Measurements from ENCODE around the gene DGKG. TPM values are rescaled to one million over a fixed set of nuclear protein-coding genes. Genes with fewer than 3 reads are reported as not detected.

Gene DGKG
- total and polyA plus RNA-seq, 2 of the 8 experiments (the other 6 are each of a cell fraction or from before 2014, with no cell fraction given), result 0.30 to 0.48 TPM

DNA sequence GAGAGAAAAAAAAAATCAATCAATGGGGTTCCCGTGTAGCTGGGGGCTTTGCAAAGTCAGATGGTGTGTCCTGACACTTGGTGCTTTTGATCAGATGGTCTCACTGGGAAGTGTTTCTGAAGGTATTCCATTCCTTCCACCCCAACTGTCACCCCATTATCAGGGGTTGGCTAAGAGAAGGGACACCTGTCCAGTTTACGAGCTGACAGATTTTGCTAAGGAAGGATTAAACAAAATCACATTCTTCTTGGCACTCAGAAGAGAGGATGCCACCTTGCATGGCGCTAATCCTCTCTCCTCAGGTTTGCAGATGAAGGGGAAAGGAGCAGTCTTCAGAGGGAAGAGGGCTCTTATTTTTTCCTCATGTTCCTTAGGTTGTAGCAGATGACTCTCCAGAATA, 149.4 kb downstream of the DGKG start:
- no peak overlapping the region for H2BK12ac ChIP-seq (ENCODE audit: low read depth, low read length)
- H3K4me2 ChIP-seq (ENCODE audit: insufficient read depth in 1 of 2, low read depth in 2 of 2, low read length in 2 of 2), result no peak overlapping the region
- POLR2A ChIA-PET (ENCODE audit: partially characterized antibody), result no interaction called here
- no peaks in the 10 kb centered on the region for H3K79me2 ChIP-seq (ENCODE audit: control insufficient read depth in 1 of 2, insufficient read depth in 2 of 2, low read length in 2 of 2)
- no peak overlapping the region for H3K27ac ChIP-seq (ENCODE audit: low read depth, low read length)
- no peak overlapping the region for H3K23ac ChIP-seq (ENCODE audit: insufficient read length)
- H4K20me1 ChIP-seq (replicated peaks in 1 of 2; ENCODE audit: control insufficient read depth in 1 of 2, insufficient read depth in 2 of 2, low read length in 2 of 2), result no peaks in the 10 kb centered on the region
- no peak overlapping the region for H4K8ac ChIP-seq (ENCODE audit: extremely low read depth, insufficient read depth, low read length)
- no peak overlapping the region for H4K91ac ChIP-seq (replicated peaks; ENCODE audit: insufficient read length, low read length)
- H3K4me3 ChIP-seq (ENCODE audit: extremely low read depth in 1 of 4, insufficient read depth in 2 of 4, low read depth in 3 of 4, low read length in 4 of 4), result no peak overlapping the region
- H3K79me1 ChIP-seq (ENCODE audit: low read depth, low read length), result no peaks in the 10 kb centered on the region
- no peak overlapping the region for H3K4ac ChIP-seq (replicated peaks; ENCODE audit: insufficient read length, low read depth, low read length)
- H3K27me3 ChIP-seq (replicated peaks in 1 of 4; ENCODE audit: control insufficient read depth in 3 of 4, extremely low read depth in 1 of 4, insufficient read depth in 3 of 4, low read length in 3 of 4), result no peaks in the 10 kb centered on the region
- H3K36me3 ChIP-seq (ENCODE audit: control insufficient read depth in 2 of 4, insufficient read depth in 4 of 4, low read length in 3 of 4), result no peaks in the 10 kb centered on the region
- H2BK5ac ChIP-seq (ENCODE audit: low read depth, low read length), result no peak overlapping the region
- WGBS, 2 experiments (ENCODE audit: extremely low coverage in 1 of 2, insufficient coverage in 1 of 2, insufficient read length in 1 of 2, insufficient replicate concordance in 2 of 2, low coverage in 1 of 2, low lambda C conversion rate in 2 of 2, missing lambda C conversion rate in 1 of 2), result 92% methylated on average over 3 of the region's 3 CpGs; no CpG with 5 or more reads in 1 of the 2 experiments
- H2BK20ac ChIP-seq (ENCODE audit: low read length), result no peak overlapping the region
- peaks cover 4 to 16% (median 10%) of the 10 kb centered on the region in 4 experiments; a peak in 6 of 7 replicates for H3K4me1 ChIP-seq (replicated peaks in 1 of 4; ENCODE audit: control insufficient read depth in 3 of 4, insufficient read depth in 4 of 4, low read length in 3 of 4)
- no peak overlapping the region for H2BK15ac ChIP-seq (ENCODE audit: low read length)
- no peak overlapping the region for H3K14ac ChIP-seq (ENCODE audit: insufficient read length)
- no peak for DNase-seq (ENCODE audit: low read depth in 1 of 2, low spot score in 2 of 2)
- no peak for FAIRE-seq
- no peak overlapping the region for H3K9ac ChIP-seq (replicated peaks in 1 of 4; ENCODE audit: extremely low read depth in 1 of 4, low read depth in 3 of 4, low read length in 3 of 4)
- H2AK5ac ChIP-seq (ENCODE audit: low read depth, low read length), result no peak overlapping the region
- no peak for TF ChIP-seq JUN (IDR thresholded peaks at IDR 0.05; ENCODE audit: low read depth, low read length)
- no peak for TF ChIP-seq RBBP5 (IDR thresholded peaks at IDR 0.05; ENCODE audit: borderline replicate concordance, low read depth, low read length)
- TF ChIP-seq GTF2F1 (IDR thresholded peaks at IDR 0.05; ENCODE audit: borderline replicate concordance, low read depth, low read length), result no peak
- TF ChIP-seq TAF1 (IDR thresholded peaks at IDR 0.05; ENCODE audit: low read depth, low read length), result no peak
- no peak for TF ChIP-seq BCL11A (IDR thresholded peaks at IDR 0.05; ENCODE audit: low read depth in 2 of 2, low read length in 2 of 2)
- no peak for TF ChIP-seq YY1 (IDR thresholded peaks at IDR 0.05; ENCODE audit: low read depth, low read length)
- TF ChIP-seq JUND (IDR thresholded peaks at IDR 0.05; ENCODE audit: low read length), result no peak
- TF ChIP-seq FOSL1 (IDR thresholded peaks at IDR 0.05; ENCODE audit: insufficient read depth, low read depth, low read length), result no peak
- no peak overlapping the region for H2AFZ ChIP-seq (ENCODE audit: low read length)
- CTCF ChIA-PET (ENCODE audit: partially characterized antibody), result interaction anchor here (0.8 to 6.8 kb wide), 6 partner anchors 8 to 230 kb away, joined by 3 to 33 read pairs (median 4); no protein-coding TSS in a partner anchor
- H2BK120ac ChIP-seq (replicated peaks; ENCODE audit: low read depth, low read length), result no peak overlapping the region
- no peak overlapping the region for H3K56ac ChIP-seq (replicated peaks; ENCODE audit: insufficient read length, low read depth, low read length)
- no peaks in the 10 kb centered on the region for H3K23me2 ChIP-seq (ENCODE audit: low read depth, low read length)
- no peak overlapping the region for H3K18ac ChIP-seq (ENCODE audit: extremely low read depth, low read length)
- H3K9me3 ChIP-seq (ENCODE audit: insufficient read depth in 2 of 2, low read depth in 1 of 2, low read length in 1 of 2), result no peaks in the 10 kb centered on the region
- H4K5ac ChIP-seq (ENCODE audit: insufficient read length, low read depth, low read length), result no peak overlapping the region
